HG03469 (cell line): ENCODE results near the gene MRTFA.

ENCODE experiments used
- ATAC-seq: cut with Tn5 transposase; IDR thresholded peaks from one replicate; pipeline ENCODE4 v1.9.1; 2021; ENCODE audit warnings: mild to moderate bottlenecking, moderate library complexity, moderate number of reproducible peaks; ENCODE audit not compliant: unreplicated experiment

MRTFA gene

GRCh38 chr22:40367342-40367741 is 269.2 kb downstream of the MRTFA start:
- no peak for ATAC-seq

GRCh38 chr22:40366068-40366467 is 270.5 kb downstream of the MRTFA start:
- no peak for ATAC-seq

- ATAC-seq, result no peak
Observed at GRCh38 chr22:40364431-40364830, 272.1 kb downstream of the MRTFA start.

GRCh38 chr22:40363059-40363458 is 273.5 kb downstream of the MRTFA start:
- ATAC-seq, result no peak

GRCh38 chr22:40361100-40361499 is 275.4 kb downstream of the MRTFA start:
- no peak for ATAC-seq
